Endothelial cell of umbilical vein (primary cell): ENCODE results near the gene PCBP1. TPM values are rescaled to one million over a fixed set of nuclear protein-coding genes. Genes with fewer than 3 reads are reported as not detected.

Source experiments
- BruUV-seq: library from RNA; stranded (reverse); fragments of 400-500 nt; replicated peaks from 2 replicates; lab custom pipeline; 2021; lab: Mats Ljungman, UMichigan
- CTCF ChIA-PET: fragments of 300-600, 350-600 bp; sonication (Branson Sonifier 250); formaldehyde crosslinking; loops from one replicate; lab custom pipeline; 2021; ENCODE audit warnings: antibody characterized with exemption, inconsistent platforms; lab: Charles Lee
- POLR2A ChIA-PET: fragments of 300-600, 350-600 bp; sonication (Branson Sonifier 250); formaldehyde crosslinking; loops from one replicate; lab custom pipeline; 2021; ENCODE audit warnings: antibody characterized with exemption, inconsistent platforms; lab: Charles Lee
- DNase-seq: peaks from one replicate; pipeline ENCODE4 v3.0.0-alpha.2; 2011; ENCODE audit warnings: low read depth, low spot score
- FAIRE-seq: peaks from 2 replicates; lab custom pipeline; 2011; peaks lifted over from hg19 to GRCh38; lab: Jason Lieb, UNC
- H2AFZ ChIP-seq: 2 replicates; pipeline ENCODE4 v1.6.0; 2012; ENCODE audit warnings: low read depth, low read length, control low read depth, inconsistent platforms
- H3K27ac ChIP-seq: 2 replicates; pipeline ENCODE4 v1.5.1; 2011; ENCODE audit warnings: low read depth, mild to moderate bottlenecking, control low read depth, low read length, moderate library complexity; ENCODE audit not compliant: insufficient read depth
- H3K27me3 ChIP-seq, 2 experiments: 2 replicates each; pipeline versions ENCODE4 v1.6.0 to v1.6.1; 2011; ENCODE audit warnings: low read length in 2 of 2, mixed read lengths in 1 of 2; ENCODE audit not compliant: control insufficient read depth in 2 of 2, insufficient read depth in 2 of 2
- H3K36me3 ChIP-seq, 2 experiments: 2 replicates in 1 of 2; 3 replicates in 1 of 2; pipeline ENCODE4 v1.5.1; 2011; ENCODE audit warnings: low read length in 2 of 2, mild to moderate bottlenecking in 1 of 2, moderate library complexity in 1 of 2; ENCODE audit not compliant: control insufficient read depth in 2 of 2, insufficient read depth in 2 of 2; ENCODE audit errors: extremely low read depth in 1 of 2
- H3K4me1 ChIP-seq: 3 replicates; pipeline ENCODE4 v1.5.1; 2011; ENCODE audit warnings: mild to moderate bottlenecking, low read length; ENCODE audit not compliant: control insufficient read depth, insufficient read depth; ENCODE audit errors: extremely low read depth
- H3K4me2 ChIP-seq: 2 replicates; pipeline ENCODE4 v1.6.1; 2011; ENCODE audit warnings: low read length, control low read depth, mixed read lengths; ENCODE audit not compliant: insufficient read depth
- H3K4me3 ChIP-seq, 3 experiments: fragments of 200-600 bp in 1 of 3; sonication (generic), shearing (Covaris generic) in 1 of 3; replicated peaks in 1 of 3; 2 replicates each; pipeline ENCODE4 v1.5.1; 2011 to 2016; ENCODE audit warnings: control low read depth in 3 of 3, low read length in 3 of 3, mild to moderate bottlenecking in 2 of 3, inconsistent platforms in 1 of 3, low read depth in 1 of 3, moderate library complexity in 1 of 3; ENCODE audit not compliant: insufficient read depth in 1 of 3
- H3K79me2 ChIP-seq: 2 replicates; pipeline ENCODE4 v1.6.0; 2012; ENCODE audit warnings: low read length, inconsistent platforms; ENCODE audit not compliant: control insufficient read depth, insufficient read depth
- H3K9ac ChIP-seq: replicated peaks from 2 replicates; pipeline ENCODE3; 2011; ENCODE audit warnings: low read length, control low read depth; ENCODE audit not compliant: insufficient read depth; ENCODE audit errors: extremely low read depth
- H3K9me1 ChIP-seq: replicated peaks from 3 replicates; pipeline ENCODE4 v1.6.0; 2011; ENCODE audit warnings: mild to moderate bottlenecking, low read length; ENCODE audit not compliant: control insufficient read depth, insufficient read depth; ENCODE audit errors: extremely low read depth
- H3K9me3 ChIP-seq: replicated peaks from 2 replicates; pipeline ENCODE4 v1.5.1; 2012; ENCODE audit warnings: low read length, inconsistent platforms; ENCODE audit not compliant: control insufficient read depth, insufficient read depth
- H4K20me1 ChIP-seq: replicated peaks from 2 replicates; pipeline ENCODE3; 2011; ENCODE audit warnings: mild to moderate bottlenecking, low read length; ENCODE audit not compliant: control insufficient read depth, insufficient read depth; ENCODE audit errors: extremely low read depth
- EZH2 ChIP-seq: IDR thresholded peaks from 2 replicates; pipeline ENCODE4 v1.6.1; 2012; ENCODE audit warnings: borderline replicate concordance, low read depth, mild to moderate bottlenecking, moderate library complexity, low read length, inconsistent platforms; ENCODE audit not compliant: severe bottlenecking
- FOS ChIP-seq: IDR thresholded peaks from 2 replicates; pipeline ENCODE4 v1.6.1; 2011; ENCODE audit warnings: mild to moderate bottlenecking, low read length, moderate library complexity, borderline replicate concordance; ENCODE audit not compliant: insufficient read depth
- GATA2 ChIP-seq: IDR thresholded peaks from 2 replicates; pipeline ENCODE4 v1.7.0; 2011; ENCODE audit warnings: low read depth, mild to moderate bottlenecking, moderate library complexity, mixed read lengths, low read length; ENCODE audit not compliant: insufficient read length, insufficient read depth
- JUN ChIP-seq: IDR thresholded peaks from 2 replicates; pipeline ENCODE4 v1.6.1; 2011; ENCODE audit warnings: borderline replicate concordance, low read depth; ENCODE audit not compliant: insufficient read length, insufficient read depth
- MAX ChIP-seq: IDR thresholded peaks from 2 replicates; pipeline ENCODE4 v1.6.1; 2011; ENCODE audit not compliant: insufficient read depth, insufficient read length
- MYC ChIP-seq: IDR thresholded peaks from one replicate; pipeline ENCODE4 v1.6.1; 2011; ENCODE audit warnings: mild to moderate bottlenecking, low read depth, low read length
- POLR2A ChIP-seq: IDR thresholded peaks from 2 replicates; pipeline ENCODE4 v1.6.1; 2012; ENCODE audit warnings: low read depth, mild to moderate bottlenecking, control low read depth, low read length
- POLR2AphosphoS5 ChIP-seq: IDR thresholded peaks from 2 replicates; pipeline ENCODE4 v1.6.1; 2012; ENCODE audit warnings: low read depth, mild to moderate bottlenecking, control low read depth, low read length, moderate library complexity; ENCODE audit not compliant: insufficient read depth
- dilution Hi-C: fragments of 300-500 bp; cut with MboI; formaldehyde crosslinking; loops from one replicate; pipeline ENCODE4 v1.15.0; 2019; ENCODE audit warnings: low sequenced_read_pairs; ENCODE audit not compliant: extremely low pct_ligation_motif_present
- intact Hi-C: fragments of 100-400 bp; cut with micrococcal nuclease; formaldehyde crosslinking; loops from one replicate; pipeline ENCODE4 v1.10.0; 2022
- polyA plus RNA-seq, 4 experiments: library from polyadenylated mRNA; depleted of rRNA in 3 of 4; stranded (reverse) in 3 of 4; unstranded in 1 of 4; fragments of >200 nt; gene quantifications; 2 replicates each; pipeline versions ENCODE4 v1.2.1 to v1.2.3, GENCODE V29; 2011 to 2012; ENCODE audit warnings: missing spikeins in 1 of 4
- total RNA-seq: library from RNA; stranded (reverse); gene quantifications from 2 replicates; pipeline ENCODE4 v1.2.3, GENCODE V29; 2021
- TF ChIP-seq, protein P1 (sequence below), 2 donors: IDR thresholded peaks; 1 replicate in 1 of 2; 2 replicates in 1 of 2; pipeline ENCODE4 v1.5.1; 2011; ENCODE audit warnings: low read length in 2 of 2, mild to moderate bottlenecking in 2 of 2, moderate library complexity in 2 of 2, control low read depth in 1 of 2, inconsistent platforms in 1 of 2, low read depth in 1 of 2; ENCODE audit not compliant: insufficient read depth in 1 of 2; ENCODE audit errors: extremely low read depth in 1 of 2

PCBP1 gene
- total and polyA plus RNA-seq, 2 donors (not counting 3 experiments of a cell fraction or from before 2014, with no cell fraction given) = 196 to 360 TPM

GRCh38 chr2:70062270-70062669 lies 25.0 kb upstream of the PCBP1 start:
- Histone ChIP-seq H3K36me3 (peaks cover 0 to 13% of the 10 kb centered on the region in 2 experiments), H3K9me1 (no peaks in the 10 kb centered on the region), H3K27ac (no peak overlapping the region), H3K4me3 (no peak overlapping the region), H3K4me1 (no peaks in the 10 kb centered on the region), H3K9me3 (no peaks in the 10 kb centered on the region), H4K20me1 (no peaks in the 10 kb centered on the region), H3K27me3 (no peaks in the 10 kb centered on the region), H2AFZ (no peak overlapping the region), H3K79me2 (no peaks in the 10 kb centered on the region), H3K9ac (no peak overlapping the region), H3K4me2 (no peak overlapping the region)
- TF ChIP-seq FOS (no peak), JUN (no peak), MYC (no peak), POLR2A (no peak), MAX (no peak), GATA2 (no peak), POLR2AphosphoS5 (no peak), EZH2 (no peak)
- TF ChIP-seq, protein P1, sequence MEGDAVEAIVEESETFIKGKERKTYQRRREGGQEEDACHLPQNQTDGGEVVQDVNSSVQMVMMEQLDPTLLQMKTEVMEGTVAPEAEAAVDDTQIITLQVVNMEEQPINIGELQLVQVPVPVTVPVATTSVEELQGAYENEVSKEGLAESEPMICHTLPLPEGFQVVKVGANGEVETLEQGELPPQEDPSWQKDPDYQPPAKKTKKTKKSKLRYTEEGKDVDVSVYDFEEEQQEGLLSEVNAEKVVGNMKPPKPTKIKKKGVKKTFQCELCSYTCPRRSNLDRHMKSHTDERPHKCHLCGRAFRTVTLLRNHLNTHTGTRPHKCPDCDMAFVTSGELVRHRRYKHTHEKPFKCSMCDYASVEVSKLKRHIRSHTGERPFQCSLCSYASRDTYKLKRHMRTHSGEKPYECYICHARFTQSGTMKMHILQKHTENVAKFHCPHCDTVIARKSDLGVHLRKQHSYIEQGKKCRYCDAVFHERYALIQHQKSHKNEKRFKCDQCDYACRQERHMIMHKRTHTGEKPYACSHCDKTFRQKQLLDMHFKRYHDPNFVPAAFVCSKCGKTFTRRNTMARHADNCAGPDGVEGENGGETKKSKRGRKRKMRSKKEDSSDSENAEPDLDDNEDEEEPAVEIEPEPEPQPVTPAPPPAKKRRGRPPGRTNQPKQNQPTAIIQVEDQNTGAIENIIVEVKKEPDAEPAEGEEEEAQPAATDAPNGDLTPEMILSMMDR (IDR thresholded peaks at IDR 0.05; ENCODE audit: extremely low read depth in 1 of 2, insufficient read depth in 1 of 2, low read depth in 1 of 2, low read length in 2 of 2) = no peak
- intact Hi-C loops = no loop called here
- CTCF ChIA-PET = interaction anchor here (0.8 to 1.9 kb wide), 4 partner anchors 9 to 148 kb away, joined by 3 to 7 read pairs (median 3); partner anchors contain the start of gene MXD1
- POLR2A ChIA-PET = no interaction called here
- dilution Hi-C loops = no loop called here
- FAIRE-seq (no peak), DNase-seq (no peak)
- BruUV-seq = no TSS peak
